HEK293 (cell line): Measurements from ENCODE around the gene ACSS2.

ENCODE experiments used
- BCL11A ChIP-seq: fragments of 450-650 bp; formaldehyde crosslinking; IDR thresholded peaks from 2 replicates; pipeline ENCODE4 v1.5.1; 2016; ENCODE audit warnings: low read depth, missing biosample characterization, missing genetic modification characterization
- GFI1B ChIP-seq: fragments of 450-650 bp; formaldehyde crosslinking; IDR thresholded peaks from 2 replicates; pipeline ENCODE4 v1.5.1; 2016; ENCODE audit warnings: missing biosample characterization, missing genetic modification characterization
- GLI4 ChIP-seq: fragments of 450-650 bp; formaldehyde crosslinking; IDR thresholded peaks from 2 replicates; pipeline ENCODE4 v1.5.1; 2016; ENCODE audit warnings: missing biosample characterization, missing genetic modification characterization
- GLIS1 ChIP-seq: fragments of 450-650 bp; formaldehyde crosslinking; IDR thresholded peaks from 2 replicates; pipeline ENCODE4 v1.5.1; 2016; ENCODE audit warnings: missing biosample characterization, missing genetic modification characterization
- HOXC10 ChIP-seq: sonication (generic); formaldehyde crosslinking; IDR thresholded peaks from 2 replicates; pipeline ENCODE4 v1.8.1; 2023; ENCODE audit warnings: mild to moderate bottlenecking, missing genetic modification reagents
- KLF10 ChIP-seq: fragments of 450-650 bp; IDR thresholded peaks from 2 replicates; pipeline ENCODE4 v1.5.1; 2018; ENCODE audit warnings: missing biosample characterization, mild to moderate bottlenecking, missing genetic modification characterization
- KLF8 ChIP-seq: fragments of 450-650 bp; formaldehyde crosslinking; IDR thresholded peaks from 2 replicates; pipeline ENCODE4 v1.5.1; 2016; ENCODE audit warnings: missing biosample characterization, missing genetic modification characterization
- RBAK ChIP-seq: fragments of 450-650 bp; formaldehyde crosslinking; IDR thresholded peaks from 2 replicates; pipeline ENCODE4 v1.5.1; 2016; ENCODE audit warnings: missing biosample characterization, missing genetic modification characterization
- SALL2 ChIP-seq: fragments of 450-650 bp; formaldehyde crosslinking; IDR thresholded peaks from 2 replicates; pipeline ENCODE4 v1.5.0; 2017; ENCODE audit warnings: missing biosample characterization, mild to moderate bottlenecking, missing genetic modification characterization, borderline replicate concordance
- SCRT1 ChIP-seq: fragments of 450-650 bp; formaldehyde crosslinking; IDR thresholded peaks from 2 replicates; pipeline ENCODE4 v1.5.1; 2016; ENCODE audit warnings: missing biosample characterization, missing genetic modification characterization, borderline replicate concordance
- ZFHX2 ChIP-seq: fragments of 450-650 bp; formaldehyde crosslinking; conservative IDR thresholded peaks from 2 replicates; pipeline ENCODE4 v1.5.1; 2016; ENCODE audit warnings: missing biosample characterization, missing genetic modification characterization
- ZFP3 ChIP-seq: fragments of 450-650 bp; formaldehyde crosslinking; IDR thresholded peaks from 2 replicates; pipeline ENCODE4 v1.5.1; 2016; ENCODE audit warnings: low read depth, missing biosample characterization, missing genetic modification characterization
- ZFP37 ChIP-seq: fragments of 450-650 bp; formaldehyde crosslinking; IDR thresholded peaks from 2 replicates; pipeline ENCODE4 v1.5.1; 2016; ENCODE audit warnings: missing biosample characterization, missing genetic modification characterization
- ZFP69B ChIP-seq: fragments of 450-650 bp; formaldehyde crosslinking; IDR thresholded peaks from 2 replicates; pipeline ENCODE4 v1.5.1; 2016; ENCODE audit warnings: missing biosample characterization, missing genetic modification characterization
- ZIC2 ChIP-seq: fragments of 450-650 bp; formaldehyde crosslinking; IDR thresholded peaks from 2 replicates; pipeline ENCODE4 v1.5.1; 2016; ENCODE audit warnings: missing biosample characterization, missing genetic modification characterization
- ZNF16 ChIP-seq: fragments of 450-650 bp; formaldehyde crosslinking; IDR thresholded peaks from 2 replicates; pipeline ENCODE4 v1.5.1; 2016; ENCODE audit warnings: low read depth, missing biosample characterization, missing genetic modification characterization
- ZNF184 ChIP-seq: fragments of 450-650 bp; IDR thresholded peaks from 2 replicates; pipeline ENCODE4 v1.5.1; 2018; ENCODE audit warnings: missing biosample characterization, mild to moderate bottlenecking, missing genetic modification characterization
- ZNF211 ChIP-seq: fragments of 450-650 bp; formaldehyde crosslinking; IDR thresholded peaks from 2 replicates; pipeline ENCODE4 v1.5.1; 2016; ENCODE audit warnings: low read depth, missing biosample characterization, missing genetic modification characterization
- ZNF239 ChIP-seq: fragments of 450-650 bp; formaldehyde crosslinking; IDR thresholded peaks from 2 replicates; pipeline ENCODE4 v1.5.1; 2016; ENCODE audit warnings: missing biosample characterization, missing genetic modification characterization
- ZNF335 ChIP-seq: fragments of 450-650 bp; formaldehyde crosslinking; conservative IDR thresholded peaks from 2 replicates; pipeline ENCODE4 v1.5.1; 2016; ENCODE audit warnings: missing biosample characterization, missing genetic modification characterization
- ZNF350 ChIP-seq: fragments of 450-650 bp; formaldehyde crosslinking; IDR thresholded peaks from 2 replicates; pipeline ENCODE4 v1.5.0; 2017; ENCODE audit warnings: missing biosample characterization, mild to moderate bottlenecking, missing genetic modification characterization
- ZNF394 ChIP-seq: fragments of 450-650 bp; formaldehyde crosslinking; IDR thresholded peaks from 2 replicates; pipeline ENCODE4 v1.5.1; 2016; ENCODE audit warnings: missing biosample characterization, missing genetic modification characterization, mild to moderate bottlenecking, moderate library complexity, borderline replicate concordance
- ZNF529 ChIP-seq: fragments of 450-650 bp; formaldehyde crosslinking; IDR thresholded peaks from 2 replicates; pipeline ENCODE4 v1.5.1; 2017; ENCODE audit warnings: missing genetic modification characterization, missing biosample characterization; ENCODE audit not compliant: insufficient replicate concordance
- ZNF548 ChIP-seq: fragments of 450-650 bp; formaldehyde crosslinking; IDR thresholded peaks from 2 replicates; pipeline ENCODE4 v1.5.1; 2016; ENCODE audit warnings: missing biosample characterization, missing genetic modification characterization
- ZNF560 ChIP-seq: fragments of 450-650 bp; formaldehyde crosslinking; IDR thresholded peaks from 2 replicates; pipeline ENCODE4 v1.5.1; 2017; ENCODE audit warnings: missing biosample characterization, missing genetic modification characterization, borderline replicate concordance
- ZNF600 ChIP-seq: fragments of 450-650 bp; formaldehyde crosslinking; IDR thresholded peaks from 2 replicates; pipeline ENCODE4 v1.5.1; 2016; ENCODE audit warnings: missing biosample characterization, missing genetic modification characterization
- ZNF610 ChIP-seq: fragments of 450-650 bp; formaldehyde crosslinking; IDR thresholded peaks from 2 replicates; pipeline ENCODE4 v1.5.1; 2016; ENCODE audit warnings: missing biosample characterization, missing genetic modification characterization, borderline replicate concordance
- ZNF621 ChIP-seq: fragments of 450-650 bp; formaldehyde crosslinking; IDR thresholded peaks from 2 replicates; pipeline ENCODE4 v1.5.1; 2017; ENCODE audit warnings: missing biosample characterization, missing genetic modification characterization
- ZNF626 ChIP-seq: fragments of 450-650 bp; sonication (Bioruptor Pico); formaldehyde crosslinking; IDR thresholded peaks from 2 replicates; pipeline ENCODE4 v1.5.1; 2018; ENCODE audit warnings: missing biosample characterization, missing genetic modification characterization, inconsistent platforms
- ZNF776 ChIP-seq: fragments of 450-650 bp; formaldehyde crosslinking; IDR thresholded peaks from 2 replicates; pipeline ENCODE4 v1.5.0; 2017; ENCODE audit warnings: missing biosample characterization, missing genetic modification characterization, borderline replicate concordance
- ZNF837 ChIP-seq: fragments of 450-650 bp; formaldehyde crosslinking; IDR thresholded peaks from 2 replicates; pipeline ENCODE4 v1.5.1; 2016; ENCODE audit warnings: missing biosample characterization, missing genetic modification characterization
- ZXDB ChIP-seq: fragments of 450-650 bp; formaldehyde crosslinking; IDR thresholded peaks from 2 replicates; pipeline ENCODE4 v1.5.1; 2016; ENCODE audit warnings: missing biosample characterization, missing genetic modification characterization
- TF ChIP-seq, protein P1 (sequence below): fragments of 450-650 bp; formaldehyde crosslinking; IDR thresholded peaks from 2 replicates; pipeline ENCODE4 v1.5.1; 2016; ENCODE audit warnings: missing biosample characterization, missing genetic modification characterization
- TF ChIP-seq, protein P2 (sequence below): fragments of 450-650 bp; formaldehyde crosslinking; IDR thresholded peaks from 2 replicates; pipeline ENCODE4 v1.5.1; 2016; ENCODE audit warnings: missing biosample characterization, missing genetic modification characterization
- TF ChIP-seq, protein P3 (sequence below): fragments of 450-650 bp; formaldehyde crosslinking; IDR thresholded peaks from 2 replicates; pipeline ENCODE4 v1.5.1; 2017; ENCODE audit warnings: missing biosample characterization, missing genetic modification characterization
- TF ChIP-seq, protein P4 (sequence below): fragments of 450-650 bp; formaldehyde crosslinking; IDR thresholded peaks from 2 replicates; pipeline ENCODE4 v1.5.1; 2017; ENCODE audit warnings: missing biosample characterization, missing genetic modification characterization

ACSS2 gene

DNA sequence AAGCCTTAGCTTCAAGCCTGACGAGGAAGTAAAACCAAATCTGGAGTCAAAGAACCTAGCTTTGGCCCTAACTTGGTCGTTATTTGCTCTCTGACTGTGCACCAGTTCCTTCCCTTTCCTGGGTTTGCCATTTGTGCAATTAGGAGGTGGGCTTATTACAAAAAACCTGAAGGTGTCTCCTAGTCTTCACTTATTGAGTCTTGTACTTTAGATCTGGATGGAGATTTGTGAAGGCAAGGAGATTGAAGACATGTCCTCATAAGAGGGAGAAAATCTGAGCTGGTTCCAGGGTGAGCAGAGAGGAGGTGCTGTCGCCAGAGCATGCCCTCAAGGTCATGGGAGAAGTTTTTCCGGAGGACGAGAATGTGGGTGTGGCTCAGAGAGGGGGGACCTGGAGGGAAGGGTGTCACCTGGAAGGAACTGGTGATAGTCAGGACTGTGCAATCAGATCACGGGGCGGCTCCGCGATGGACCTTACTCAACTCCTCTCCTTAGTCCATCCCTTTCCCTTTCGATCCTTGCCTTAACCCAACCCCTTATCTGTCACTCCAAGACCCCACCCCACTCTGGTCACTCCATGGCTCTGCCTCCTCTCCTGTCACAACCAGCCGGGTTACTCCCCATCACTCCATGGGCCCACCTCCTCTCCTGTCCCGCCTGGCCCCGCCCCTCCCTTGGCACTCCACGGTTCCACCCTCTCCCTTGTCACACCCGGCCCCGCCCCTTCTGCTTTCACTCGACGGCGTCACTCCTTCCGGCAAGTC, 588 bp upstream of the ACSS2 start (continued):
- TF ChIP-seq, protein P1, sequence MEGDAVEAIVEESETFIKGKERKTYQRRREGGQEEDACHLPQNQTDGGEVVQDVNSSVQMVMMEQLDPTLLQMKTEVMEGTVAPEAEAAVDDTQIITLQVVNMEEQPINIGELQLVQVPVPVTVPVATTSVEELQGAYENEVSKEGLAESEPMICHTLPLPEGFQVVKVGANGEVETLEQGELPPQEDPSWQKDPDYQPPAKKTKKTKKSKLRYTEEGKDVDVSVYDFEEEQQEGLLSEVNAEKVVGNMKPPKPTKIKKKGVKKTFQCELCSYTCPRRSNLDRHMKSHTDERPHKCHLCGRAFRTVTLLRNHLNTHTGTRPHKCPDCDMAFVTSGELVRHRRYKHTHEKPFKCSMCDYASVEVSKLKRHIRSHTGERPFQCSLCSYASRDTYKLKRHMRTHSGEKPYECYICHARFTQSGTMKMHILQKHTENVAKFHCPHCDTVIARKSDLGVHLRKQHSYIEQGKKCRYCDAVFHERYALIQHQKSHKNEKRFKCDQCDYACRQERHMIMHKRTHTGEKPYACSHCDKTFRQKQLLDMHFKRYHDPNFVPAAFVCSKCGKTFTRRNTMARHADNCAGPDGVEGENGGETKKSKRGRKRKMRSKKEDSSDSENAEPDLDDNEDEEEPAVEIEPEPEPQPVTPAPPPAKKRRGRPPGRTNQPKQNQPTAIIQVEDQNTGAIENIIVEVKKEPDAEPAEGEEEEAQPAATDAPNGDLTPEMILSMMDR = no peak
- TF ChIP-seq GFI1B (tag by site-specific recombination) (no peak), ZNF350 (tag by site-specific recombination) (no peak), SCRT1 (tag by site-specific recombination) (no peak), HOXC10 (CRISPR knock-in tag) (no peak), GLIS1 (tag by site-specific recombination) (no peak), ZNF239 (tag by site-specific recombination) (no peak), ZFP69B (tag by site-specific recombination) (peak; percentile 98), GLI4 (tag by site-specific recombination) (no peak), ZNF621 (no peak), ZFHX2 (no peak), KLF8 (peak; percentile 65; the same call in 1 of the 2 replicates), ZNF610 (tag by site-specific recombination) (no peak), KLF10 (tag by site-specific recombination) (no peak), ZNF600 (tag by site-specific recombination) (no peak; the same call in 1 of the 2 replicates), ZNF560 (no peak), ZFP3 (no peak), ZFP37 (tag by site-specific recombination) (no peak), ZNF335 (tag by site-specific recombination) (peak; percentile 41; the same call in 1 of the 2 replicates), ZXDB (tag by site-specific recombination) (no peak), ZNF529 (tag by site-specific recombination) (no peak), ZNF394 (tag by site-specific recombination) (no peak), SALL2 (no peak), ZNF548 (tag by site-specific recombination) (no peak), ZNF184 (tag by site-specific recombination) (no peak), ZNF626 (no peak), ZNF776 (tag by site-specific recombination) (no peak), BCL11A (tag by site-specific recombination) (0 out of 2 replicates have a peak, but pooled peaks have one; percentile 23), ZNF211 (tag by site-specific recombination) (no peak), ZNF16 (tag by site-specific recombination) (no peak), RBAK (tag by site-specific recombination) (no peak), ZNF837 (tag by site-specific recombination) (no peak), ZIC2 (tag by site-specific recombination) (no peak)
- TF ChIP-seq, protein P2, sequence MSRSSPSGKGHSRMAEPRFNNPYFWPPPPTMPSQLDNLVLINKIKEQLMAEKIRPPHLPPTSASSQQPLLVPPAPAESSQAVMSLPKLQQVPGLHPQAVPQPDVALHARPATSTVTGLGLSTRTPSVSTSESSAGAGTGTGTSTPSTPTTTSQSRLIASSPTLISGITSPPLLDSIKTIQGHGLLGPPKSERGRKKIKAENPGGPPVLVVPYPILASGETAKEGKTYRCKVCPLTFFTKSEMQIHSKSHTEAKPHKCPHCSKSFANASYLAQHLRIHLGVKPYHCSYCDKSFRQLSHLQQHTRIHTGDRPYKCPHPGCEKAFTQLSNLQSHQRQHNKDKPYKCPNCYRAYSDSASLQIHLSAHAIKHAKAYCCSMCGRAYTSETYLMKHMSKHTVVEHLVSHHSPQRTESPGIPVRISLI (tag by site-specific recombination) = no peak
- TF ChIP-seq, protein P3, sequence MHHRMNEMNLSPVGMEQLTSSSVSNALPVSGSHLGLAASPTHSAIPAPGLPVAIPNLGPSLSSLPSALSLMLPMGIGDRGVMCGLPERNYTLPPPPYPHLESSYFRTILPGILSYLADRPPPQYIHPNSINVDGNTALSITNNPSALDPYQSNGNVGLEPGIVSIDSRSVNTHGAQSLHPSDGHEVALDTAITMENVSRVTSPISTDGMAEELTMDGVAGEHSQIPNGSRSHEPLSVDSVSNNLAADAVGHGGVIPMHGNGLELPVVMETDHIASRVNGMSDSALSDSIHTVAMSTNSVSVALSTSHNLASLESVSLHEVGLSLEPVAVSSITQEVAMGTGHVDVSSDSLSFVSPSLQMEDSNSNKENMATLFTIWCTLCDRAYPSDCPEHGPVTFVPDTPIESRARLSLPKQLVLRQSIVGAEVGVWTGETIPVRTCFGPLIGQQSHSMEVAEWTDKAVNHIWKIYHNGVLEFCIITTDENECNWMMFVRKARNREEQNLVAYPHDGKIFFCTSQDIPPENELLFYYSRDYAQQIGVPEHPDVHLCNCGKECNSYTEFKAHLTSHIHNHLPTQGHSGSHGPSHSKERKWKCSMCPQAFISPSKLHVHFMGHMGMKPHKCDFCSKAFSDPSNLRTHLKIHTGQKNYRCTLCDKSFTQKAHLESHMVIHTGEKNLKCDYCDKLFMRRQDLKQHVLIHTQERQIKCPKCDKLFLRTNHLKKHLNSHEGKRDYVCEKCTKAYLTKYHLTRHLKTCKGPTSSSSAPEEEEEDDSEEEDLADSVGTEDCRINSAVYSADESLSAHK (tag by site-specific recombination) = no peak
- TF ChIP-seq, protein P4, sequence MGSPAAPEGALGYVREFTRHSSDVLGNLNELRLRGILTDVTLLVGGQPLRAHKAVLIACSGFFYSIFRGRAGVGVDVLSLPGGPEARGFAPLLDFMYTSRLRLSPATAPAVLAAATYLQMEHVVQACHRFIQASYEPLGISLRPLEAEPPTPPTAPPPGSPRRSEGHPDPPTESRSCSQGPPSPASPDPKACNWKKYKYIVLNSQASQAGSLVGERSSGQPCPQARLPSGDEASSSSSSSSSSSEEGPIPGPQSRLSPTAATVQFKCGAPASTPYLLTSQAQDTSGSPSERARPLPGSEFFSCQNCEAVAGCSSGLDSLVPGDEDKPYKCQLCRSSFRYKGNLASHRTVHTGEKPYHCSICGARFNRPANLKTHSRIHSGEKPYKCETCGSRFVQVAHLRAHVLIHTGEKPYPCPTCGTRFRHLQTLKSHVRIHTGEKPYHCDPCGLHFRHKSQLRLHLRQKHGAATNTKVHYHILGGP (tag by site-specific recombination) = no peak
